Neural cell (in vitro differentiated cells): ENCODE results near the gene ARHGEF1. TPM values are rescaled to one million over a fixed set of nuclear protein-coding genes. Genes with fewer than 3 reads are reported as not detected.
A peak's percentile ranks its signal among the peaks of the same experiment; 100 is the strongest.

Experiments used
- H2AFZ ChIP-seq: fragments of 200-600, 300-800 bp; sonication (generic), shearing (Covaris generic); 2 replicates; pipeline ENCODE4 v1.6.0; 2014; ENCODE audit warnings: low read depth, mild to moderate bottlenecking, antibody characterized with exemption, low read length, moderate library complexity
- H3F3A ChIP-seq: fragments of 200-600 bp; shearing (Covaris generic); 2 replicates; pipeline ENCODE4 v1.6.1; 2016; ENCODE audit warnings: mild to moderate bottlenecking, moderate library complexity, mixed read lengths, antibody characterized with exemption, low read length; ENCODE audit not compliant: insufficient read depth, poor library complexity, severe bottlenecking
- H3K27ac ChIP-seq: fragments of 200-600, 300-800 bp; sonication (generic), shearing (Covaris generic); 2 replicates; pipeline ENCODE4 v1.5.1; 2014; ENCODE audit warnings: mild to moderate bottlenecking, low read length, moderate library complexity
- H3K27me3 ChIP-seq: fragments of 300-800, 200-600 bp; sonication (generic), shearing (Covaris generic); 2 replicates; pipeline ENCODE4 v1.6.0; 2014; ENCODE audit warnings: mild to moderate bottlenecking, low read depth, low read length, moderate library complexity; ENCODE audit not compliant: insufficient read depth
- H3K36me3 ChIP-seq: fragments of 300-800, 200-600 bp; sonication (generic), shearing (Covaris generic); 2 replicates; pipeline ENCODE4 v1.5.1; 2014; ENCODE audit warnings: mild to moderate bottlenecking, antibody characterized with exemption, low read length, moderate library complexity; ENCODE audit not compliant: insufficient read depth
- H3K4me2 ChIP-seq: fragments of 300-800, 200-600 bp; sonication (generic), shearing (Covaris generic); 2 replicates; pipeline ENCODE4 v1.6.0; 2014; ENCODE audit warnings: mild to moderate bottlenecking, low read length
- H3K4me3 ChIP-seq: fragments of 300-800, 200-600 bp; sonication (generic), shearing (Covaris generic); 2 replicates; pipeline ENCODE4 v1.5.1; 2014; ENCODE audit warnings: mild to moderate bottlenecking, low read length, moderate library complexity
- H3K79me2 ChIP-seq: fragments of 200-600 bp; shearing (Covaris generic); replicated peaks from 2 replicates; pipeline ENCODE4 v1.6.0; 2014; ENCODE audit warnings: mild to moderate bottlenecking, low read length, moderate library complexity; ENCODE audit not compliant: insufficient read depth
- H3K9ac ChIP-seq: fragments of 300-800, 200-600 bp; sonication (generic), shearing (Covaris generic); 2 replicates; pipeline ENCODE4 v1.6.1; 2016; ENCODE audit warnings: mild to moderate bottlenecking, low read length, mixed read lengths
- H3K9me2 ChIP-seq: fragments of 200-600 bp; shearing (Covaris generic); 2 replicates; pipeline ENCODE4 v1.6.1; 2016; ENCODE audit warnings: mild to moderate bottlenecking, low read length, mixed read lengths; ENCODE audit not compliant: insufficient read depth
- H3K9me3 ChIP-seq: fragments of 200-600, 300-800 bp; sonication (generic), shearing (Covaris generic); 2 replicates; pipeline ENCODE4 v1.6.1; 2016; ENCODE audit warnings: mild to moderate bottlenecking, mixed run types, low read length, moderate library complexity, mixed read lengths
- H4K20me1 ChIP-seq: fragments of 200-600 bp; shearing (Covaris generic); 2 replicates; pipeline ENCODE4 v1.6.1; 2016; ENCODE audit warnings: mild to moderate bottlenecking, mixed run types; ENCODE audit not compliant: insufficient read depth
- EP300 ChIP-seq: fragments of 450-650 bp; conservative IDR thresholded peaks from 2 replicates; pipeline ENCODE4 v1.6.1; 2014; ENCODE audit warnings: antibody characterized with exemption, mild to moderate bottlenecking, moderate library complexity; ENCODE audit not compliant: poor library complexity, severe bottlenecking
- EZH2 ChIP-seq: fragments of 200-600, 300-800 bp; shearing (Covaris generic), sonication (generic); IDR thresholded peaks from 2 replicates; pipeline ENCODE4 v1.6.1; 2014; ENCODE audit warnings: antibody characterized with exemption, low read length, borderline replicate concordance, mild to moderate bottlenecking; ENCODE audit not compliant: insufficient read depth, poor library complexity, severe bottlenecking
- MXI1 ChIP-seq: fragments of 450-650 bp; conservative IDR thresholded peaks from 2 replicates; pipeline ENCODE4 v1.6.1; 2014; ENCODE audit warnings: antibody characterized with exemption, mild to moderate bottlenecking; ENCODE audit not compliant: poor library complexity, severe bottlenecking
- POLR2AphosphoS5 ChIP-seq: IDR thresholded peaks from 2 replicates; pipeline ENCODE4 v1.6.1; 2012
- RAD21 ChIP-seq: fragments of 450-650 bp; conservative IDR thresholded peaks from 2 replicates; pipeline ENCODE4 v1.6.1; 2014; ENCODE audit warnings: antibody characterized with exemption, mild to moderate bottlenecking, moderate library complexity
- SMC3 ChIP-seq: fragments of 450-650 bp; conservative IDR thresholded peaks from 2 replicates; pipeline ENCODE4 v1.6.1; 2014; ENCODE audit warnings: antibody characterized with exemption, mild to moderate bottlenecking, moderate library complexity; ENCODE audit not compliant: poor library complexity
- TAF1 ChIP-seq: IDR thresholded peaks from 2 replicates; pipeline ENCODE4 v1.6.1; 2012; ENCODE audit warnings: low read depth
- polyA plus RNA-seq: library from polyadenylated mRNA; depleted of rRNA; stranded (reverse); fragments of >200 nt; gene quantifications from 2 replicates; pipeline ENCODE4 v1.2.3, GENCODE V29; 2014
- TF ChIP-seq, protein P1 (sequence below): IDR thresholded peaks from 2 replicates; pipeline ENCODE4 v1.6.1; 2012; ENCODE audit warnings: borderline replicate concordance
- TF ChIP-seq, protein P2 (sequence below): fragments of 450-650 bp; IDR thresholded peaks from 2 replicates; pipeline ENCODE4 v1.5.1; 2014; ENCODE audit warnings: antibody characterized with exemption, mild to moderate bottlenecking, moderate library complexity; ENCODE audit not compliant: poor library complexity, severe bottlenecking

The ARHGEF1 gene
- polyA plus RNA-seq, 1 donor from 2014 or later = 12.0 TPM

DNA sequence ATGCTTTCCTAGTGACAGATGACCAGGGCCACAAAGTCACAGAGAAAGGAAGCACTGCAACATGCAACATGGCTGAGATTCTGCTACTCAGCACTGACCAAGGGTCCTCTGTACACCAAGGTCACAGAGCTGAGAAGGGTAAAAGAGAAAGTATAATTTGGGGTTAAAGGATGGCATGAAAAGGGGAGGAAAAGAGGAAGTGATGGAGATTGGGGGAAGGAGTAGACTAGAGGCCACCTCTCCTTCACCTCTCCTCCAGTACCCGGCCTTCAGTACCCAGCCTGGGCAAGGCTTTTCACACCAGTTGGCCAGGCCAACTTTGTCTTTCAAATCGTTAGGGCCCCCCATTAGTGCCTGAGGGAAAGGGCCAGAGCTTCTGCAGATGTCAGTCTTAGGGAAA is 29.2 kb upstream of the ARHGEF1 start:
- Histone ChIP-seq H3K9me3 (no peaks in the 10 kb centered on the region), H3K4me3 (no peak overlapping the region), H3F3A (no peaks in the 10 kb centered on the region), H2AFZ (no peak overlapping the region), H3K27me3 (peaks cover 3% of the 10 kb centered on the region), H4K20me1 (no peaks in the 10 kb centered on the region), H3K79me2 (no peaks in the 10 kb centered on the region), H3K36me3 (no peaks in the 10 kb centered on the region), H3K4me2 (no peak overlapping the region), H3K27ac (no peak overlapping the region), H3K9me2 (no peaks in the 10 kb centered on the region), H3K9ac (no peak overlapping the region)
- TF ChIP-seq RAD21 (no peak), POLR2AphosphoS5 (no peak), EP300 (no peak), EZH2 (no peak), TAF1 (no peak), MXI1 (no peak), SMC3 (no peak)
- TF ChIP-seq, protein P1, sequence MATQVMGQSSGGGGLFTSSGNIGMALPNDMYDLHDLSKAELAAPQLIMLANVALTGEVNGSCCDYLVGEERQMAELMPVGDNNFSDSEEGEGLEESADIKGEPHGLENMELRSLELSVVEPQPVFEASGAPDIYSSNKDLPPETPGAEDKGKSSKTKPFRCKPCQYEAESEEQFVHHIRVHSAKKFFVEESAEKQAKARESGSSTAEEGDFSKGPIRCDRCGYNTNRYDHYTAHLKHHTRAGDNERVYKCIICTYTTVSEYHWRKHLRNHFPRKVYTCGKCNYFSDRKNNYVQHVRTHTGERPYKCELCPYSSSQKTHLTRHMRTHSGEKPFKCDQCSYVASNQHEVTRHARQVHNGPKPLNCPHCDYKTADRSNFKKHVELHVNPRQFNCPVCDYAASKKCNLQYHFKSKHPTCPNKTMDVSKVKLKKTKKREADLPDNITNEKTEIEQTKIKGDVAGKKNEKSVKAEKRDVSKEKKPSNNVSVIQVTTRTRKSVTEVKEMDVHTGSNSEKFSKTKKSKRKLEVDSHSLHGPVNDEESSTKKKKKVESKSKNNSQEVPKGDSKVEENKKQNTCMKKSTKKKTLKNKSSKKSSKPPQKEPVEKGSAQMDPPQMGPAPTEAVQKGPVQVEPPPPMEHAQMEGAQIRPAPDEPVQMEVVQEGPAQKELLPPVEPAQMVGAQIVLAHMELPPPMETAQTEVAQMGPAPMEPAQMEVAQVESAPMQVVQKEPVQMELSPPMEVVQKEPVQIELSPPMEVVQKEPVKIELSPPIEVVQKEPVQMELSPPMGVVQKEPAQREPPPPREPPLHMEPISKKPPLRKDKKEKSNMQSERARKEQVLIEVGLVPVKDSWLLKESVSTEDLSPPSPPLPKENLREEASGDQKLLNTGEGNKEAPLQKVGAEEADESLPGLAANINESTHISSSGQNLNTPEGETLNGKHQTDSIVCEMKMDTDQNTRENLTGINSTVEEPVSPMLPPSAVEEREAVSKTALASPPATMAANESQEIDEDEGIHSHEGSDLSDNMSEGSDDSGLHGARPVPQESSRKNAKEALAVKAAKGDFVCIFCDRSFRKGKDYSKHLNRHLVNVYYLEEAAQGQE = no peak
- TF ChIP-seq, protein P2, sequence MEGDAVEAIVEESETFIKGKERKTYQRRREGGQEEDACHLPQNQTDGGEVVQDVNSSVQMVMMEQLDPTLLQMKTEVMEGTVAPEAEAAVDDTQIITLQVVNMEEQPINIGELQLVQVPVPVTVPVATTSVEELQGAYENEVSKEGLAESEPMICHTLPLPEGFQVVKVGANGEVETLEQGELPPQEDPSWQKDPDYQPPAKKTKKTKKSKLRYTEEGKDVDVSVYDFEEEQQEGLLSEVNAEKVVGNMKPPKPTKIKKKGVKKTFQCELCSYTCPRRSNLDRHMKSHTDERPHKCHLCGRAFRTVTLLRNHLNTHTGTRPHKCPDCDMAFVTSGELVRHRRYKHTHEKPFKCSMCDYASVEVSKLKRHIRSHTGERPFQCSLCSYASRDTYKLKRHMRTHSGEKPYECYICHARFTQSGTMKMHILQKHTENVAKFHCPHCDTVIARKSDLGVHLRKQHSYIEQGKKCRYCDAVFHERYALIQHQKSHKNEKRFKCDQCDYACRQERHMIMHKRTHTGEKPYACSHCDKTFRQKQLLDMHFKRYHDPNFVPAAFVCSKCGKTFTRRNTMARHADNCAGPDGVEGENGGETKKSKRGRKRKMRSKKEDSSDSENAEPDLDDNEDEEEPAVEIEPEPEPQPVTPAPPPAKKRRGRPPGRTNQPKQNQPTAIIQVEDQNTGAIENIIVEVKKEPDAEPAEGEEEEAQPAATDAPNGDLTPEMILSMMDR = no peak

DNA sequence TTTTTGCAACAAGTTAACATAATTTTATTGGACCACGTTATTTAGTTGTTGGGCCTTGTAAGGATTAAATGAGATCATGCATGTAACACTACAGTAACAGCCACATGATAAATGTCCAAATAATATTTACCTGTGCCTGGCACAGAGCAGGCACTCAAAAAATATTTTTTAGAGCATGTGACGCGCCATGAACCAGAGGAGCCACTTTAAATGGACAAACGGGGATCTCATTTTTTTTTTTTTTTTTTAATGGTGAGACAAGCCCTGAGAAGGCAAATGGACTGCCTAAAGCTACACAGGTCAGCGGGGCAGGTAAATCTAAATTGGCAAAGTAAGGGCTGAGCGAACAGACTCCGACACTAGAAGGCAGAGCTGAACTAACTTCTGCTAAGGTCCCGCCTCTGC is 23.8 kb upstream of the ARHGEF1 start:
- Histone ChIP-seq H3K36me3 (peaks cover 4% of the 10 kb centered on the region), H4K20me1 (no peaks in the 10 kb centered on the region), H3K27ac (no peak overlapping the region), H3K9me3 (no peaks in the 10 kb centered on the region), H2AFZ (no peak overlapping the region), H3K79me2 (peaks cover 26% of the 10 kb centered on the region), H3K4me2 (peak overlapping the region; percentile 52), H3K4me3 (peak overlapping the region; percentile 95), H3K9me2 (no peaks in the 10 kb centered on the region), H3K9ac (no peak overlapping the region), H3F3A (peaks cover 2% of the 10 kb centered on the region), H3K27me3 (no peaks in the 10 kb centered on the region)
- TF ChIP-seq, protein P1 = no peak
- TF ChIP-seq EP300 (no peak), RAD21 (no peak), TAF1 (no peak), POLR2AphosphoS5 (no peak), SMC3 (no peak), EZH2 (no peak), MXI1 (no peak)
- TF ChIP-seq, protein P2 = no peak
